Peyer's patch (tissue), 4 donors: ENCODE data around the gene EVI2A.

ENCODE experiments used
- CTCF ChIP-seq, 6 experiments: fragments of 450-650 bp in 4 of 6; fragments of 200-600 bp in 2 of 6; sonication (generic) in 1 of 6; IDR thresholded peaks; one replicate each; pipeline ENCODE4 v1.5.1; 2017 to 2019; ENCODE audit warnings: antibody characterized with exemption in 6 of 6, mild to moderate bottlenecking in 3 of 6, moderate library complexity in 1 of 6
- POLR2A ChIP-seq, 2 donors: fragments of 450-650 bp; IDR thresholded peaks; one replicate each; pipeline ENCODE4 v1.5.1; 2017; ENCODE audit warnings: antibody characterized with exemption in 2 of 2, mild to moderate bottlenecking in 2 of 2, moderate library complexity in 2 of 2

GRCh38 chr17:31281061-31281460 lies 40.4 kb downstream of the EVI2A start:
- TF ChIP-seq CTCF (IDR thresholded peaks at IDR 0.05): no peak
- no peak for TF ChIP-seq POLR2A (IDR thresholded peaks at IDR 0.05)
